ENCODE data around the gene TGM2. TPM values are rescaled to one million over a fixed set of nuclear protein-coding genes. Genes with fewer than 3 reads are reported as not detected.

TGM2 gene
- total and polyA plus RNA-seq, 12 donors: 146 to 993 (median 463) TPM

- H3K36me3 ChIP-seq: peaks cover 0 to 8% (median 0%) of the 10 kb centered on the region in 9 donors
- no peaks in the 10 kb centered on the region for H3K9me3 ChIP-seq
- ATAC-seq: no peak
- H3K4me3 ChIP-seq: no peak overlapping the region
- H3K27ac ChIP-seq: peak overlapping the region in 5 of 10 donors; percentile 5 to 94 (median 88)
- intact Hi-C loops (cut with DNase I): loop anchor here (1.0 to 5.0 kb wide), 11 partner anchors 51 to 599 kb away; no protein-coding TSS in a partner anchor
- no peak for TF ChIP-seq CTCF (IDR thresholded peaks at IDR 0.05)
- WGBS, 2 donors: 70 to 73% methylated on average over 11 of the region's 11 CpGs
- peaks cover 20 to 81% (median 46%) of the 10 kb centered on the region in 9 donors for H3K4me1 ChIP-seq
- no peak for DNase-seq
- no peaks in the 10 kb centered on the region for H3K27me3 ChIP-seq
These were observed 1.1 kb upstream of the TGM2 start for GRCh38 chr20:38165966-38166702.

- peak overlapping the region; percentile 71 to 96 (median 90) for H3K27ac ChIP-seq
- peaks cover 0 to 23% (median 13%) of the 10 kb centered on the region in 9 donors for H3K36me3 ChIP-seq
- H3K9me3 ChIP-seq: no peaks in the 10 kb centered on the region
- ATAC-seq (peak; percentile 1 to 55 (median 23)), DNase-seq (no peak)
- peaks cover 29 to 85% (median 54%) of the 10 kb centered on the region in 9 donors for H3K4me1 ChIP-seq
- 28 to 38% methylated on average over 14 of the region's 14 CpGs for WGBS, 2 donors
- H3K27me3 ChIP-seq: no peaks in the 10 kb centered on the region
- no peak for TF ChIP-seq CTCF (IDR thresholded peaks at IDR 0.05)
- H3K4me3 ChIP-seq: peak overlapping the region; percentile 47 to 80 (median 68)
- intact Hi-C loops (cut with DNase I): loop anchor here (1.0 to 5.0 kb wide), 13 partner anchors 37 to 597 kb away; no protein-coding TSS in a partner anchor
These were observed 414 bp downstream of the TGM2 start for GRCh38 chr20:38164624-38165088.

GRCh38 chr20:38164069-38164468 is 1.0 kb downstream of the TGM2 start:
- Histone ChIP-seq H3K27ac (peak overlapping the region; percentile 71 to 96 (median 90)), H3K36me3 (peaks cover 0 to 28% (median 18%) of the 10 kb centered on the region in 9 donors), H3K9me3 (no peaks in the 10 kb centered on the region), H3K4me3 (peak overlapping the region; percentile 47 to 80 (median 68)), H3K4me1 (peaks cover 33 to 85% (median 58%) of the 10 kb centered on the region in 9 donors), H3K27me3 (no peaks in the 10 kb centered on the region)
- no peak for TF ChIP-seq CTCF (IDR thresholded peaks at IDR 0.05)
- peak in 2 of 8 donors; percentile 2 to 8 for ATAC-seq
- intact Hi-C loops (cut with DNase I): loop anchor here in 6 of 10 donors (2.0 to 5.0 kb wide), 5 partner anchors 37 to 107 kb away; no protein-coding TSS in a partner anchor
- DNase-seq: no peak
- WGBS, 2 donors: 49 to 53% methylated on average over 5 of the region's 5 CpGs
